CD4-positive, alpha-beta T cell (primary cell): ENCODE data around the gene SNTG2. TPM values are rescaled to one million over a fixed set of nuclear protein-coding genes. Genes with fewer than 3 reads are reported as not detected.

ENCODE experiments used
- ATAC-seq: fragments of 200-7000 bp; cut with Tn5 transposase; one replicate; pipeline ENCODE4 v1.10.0; 2022; ENCODE audit warnings: mild to moderate bottlenecking; ENCODE audit not compliant: poor library complexity
- CTCF ChIA-PET: fragments of 350-600 bp; sonication (Branson Sonifier 250); formaldehyde crosslinking; loops from one replicate; lab custom pipeline; 2021; ENCODE audit warnings: antibody characterized with exemption, inconsistent platforms; lab: Charles Lee
- POLR2A ChIA-PET: fragments of 350-600 bp; sonication (Branson Sonifier 250); formaldehyde crosslinking; loops from one replicate; lab custom pipeline; 2021; ENCODE audit warnings: antibody characterized with exemption, inconsistent platforms; lab: Charles Lee
- DNase-seq, 14 experiments: peaks; one replicate each; pipeline ENCODE4 v3.0.0-alpha.2; 2013 to 2020; ENCODE audit warnings: mixed read lengths in 2 of 14
- H3K27ac ChIP-seq, 2 donors: one replicate each; pipeline versions ENCODE4 v1.5.1 to v1.7.0; 2013; ENCODE audit warnings: low read length in 2 of 2, low read depth in 1 of 2, mild to moderate bottlenecking in 1 of 2
- H3K27me3 ChIP-seq, 2 experiments: 1 replicate in 1 of 2; 2 replicates in 1 of 2; pipeline versions ENCODE4 v1.6.1 to v1.7.0; 2013; ENCODE audit warnings: low read length in 2 of 2, control low read depth in 1 of 2, mild to moderate bottlenecking in 1 of 2, moderate library complexity in 1 of 2; ENCODE audit not compliant: insufficient read depth in 2 of 2, control insufficient read depth in 1 of 2
- H3K36me3 ChIP-seq: one replicate; pipeline ENCODE4 v1.6.1; 2013; ENCODE audit warnings: low read length, control low read depth; ENCODE audit not compliant: insufficient read depth
- H3K4me1 ChIP-seq: one replicate; pipeline ENCODE4 v1.6.1; 2013; ENCODE audit warnings: low read length, control low read depth; ENCODE audit not compliant: insufficient read depth
- H3K4me3 ChIP-seq: one replicate; pipeline ENCODE4 v1.5.1; 2013; ENCODE audit warnings: mild to moderate bottlenecking, low read length, moderate library complexity
- H3K9me3 ChIP-seq, 2 experiments: 1 replicate in 1 of 2; 2 replicates in 1 of 2; pipeline versions ENCODE4 v1.6.1 to v1.7.0; 2013; ENCODE audit warnings: low read length in 2 of 2, mild to moderate bottlenecking in 2 of 2, control low read depth in 1 of 2, moderate library complexity in 1 of 2; ENCODE audit not compliant: control insufficient read depth in 1 of 2, insufficient read depth in 1 of 2
- H3K27ac Mint-ChIP-seq: one replicate; pipeline ENCODE4 v1.8.0; 2020; ENCODE audit warnings: mixed read lengths
- H3K27me3 Mint-ChIP-seq: one replicate; pipeline ENCODE4 v1.8.0; 2021; ENCODE audit warnings: mixed read lengths
- H3K36me3 Mint-ChIP-seq: one replicate; pipeline ENCODE4 v1.8.0; 2021; ENCODE audit warnings: low read depth, mixed read lengths
- H3K4me1 Mint-ChIP-seq: one replicate; pipeline ENCODE4 v1.8.0; 2021; ENCODE audit warnings: low read depth, mixed read lengths
- H3K4me3 Mint-ChIP-seq: one replicate; pipeline ENCODE4 v1.8.0; 2020; ENCODE audit warnings: mild to moderate bottlenecking, mixed read lengths
- H3K9me3 Mint-ChIP-seq: one replicate; pipeline ENCODE4 v1.8.0; 2020; ENCODE audit warnings: mixed read lengths
- intact Hi-C, 2 experiments: fragments of 100-400 bp; cut with DNase I in 1 of 2; cut with micrococcal nuclease in 1 of 2; formaldehyde crosslinking; loops; one replicate each; pipeline versions ENCODE4 v1.15.1 to v1.9.0; 2023 to 2025; cut with DNase I, micrococcal nuclease
- total RNA-seq, 174 experiments: library from RNA in 2 of 174; stranded (reverse) in 2 of 174; gene quantifications; one replicate each; pipeline ENCODE4 v1.2.3 and lab custom pipeline; 2021 to 2026
- TF ChIP-seq, protein P1 (sequence below): fragments of 200-600 bp; IDR thresholded peaks from one replicate; pipeline ENCODE4 v1.8.0; 2022; ENCODE audit warnings: antibody characterized with exemption, mild to moderate bottlenecking

Gene SNTG2
- total RNA-seq, 2 experiments from 2014 or later: 1.1 to 1.5 TPM

DNA sequence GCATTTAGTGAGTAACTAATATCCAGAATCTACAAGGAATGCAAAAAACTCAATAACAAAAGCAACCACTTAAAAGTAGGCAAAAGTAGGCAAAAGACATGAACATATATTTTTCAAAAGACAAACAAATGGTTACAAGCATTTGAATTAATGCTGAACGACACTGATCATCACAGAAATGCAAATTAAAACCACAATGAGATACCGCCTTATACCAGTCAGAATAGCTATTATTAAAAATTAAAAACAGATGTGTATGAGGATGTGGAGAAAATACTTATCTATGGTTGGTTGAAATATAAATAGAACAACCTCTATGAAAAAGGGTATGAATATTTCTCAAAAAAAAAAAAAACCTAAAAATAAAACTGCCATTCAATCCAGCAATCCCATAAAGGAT is 51.7 kb downstream of the SNTG2 start:
- H3K27ac Mint-ChIP-seq: no peak overlapping the region
- Histone ChIP-seq H3K4me3 (no peak overlapping the region), H3K4me1 (no peaks in the 10 kb centered on the region), H3K27me3 (peaks cover 4 to 6% of the 10 kb centered on the region in 2 experiments), H3K27ac (no peak overlapping the region), H3K36me3 (no peaks in the 10 kb centered on the region), H3K9me3 (peaks cover 4 to 9% of the 10 kb centered on the region in 2 experiments)
- DNase-seq: no peak
- CTCF ChIA-PET: no interaction called here
- TF ChIP-seq, protein P1, sequence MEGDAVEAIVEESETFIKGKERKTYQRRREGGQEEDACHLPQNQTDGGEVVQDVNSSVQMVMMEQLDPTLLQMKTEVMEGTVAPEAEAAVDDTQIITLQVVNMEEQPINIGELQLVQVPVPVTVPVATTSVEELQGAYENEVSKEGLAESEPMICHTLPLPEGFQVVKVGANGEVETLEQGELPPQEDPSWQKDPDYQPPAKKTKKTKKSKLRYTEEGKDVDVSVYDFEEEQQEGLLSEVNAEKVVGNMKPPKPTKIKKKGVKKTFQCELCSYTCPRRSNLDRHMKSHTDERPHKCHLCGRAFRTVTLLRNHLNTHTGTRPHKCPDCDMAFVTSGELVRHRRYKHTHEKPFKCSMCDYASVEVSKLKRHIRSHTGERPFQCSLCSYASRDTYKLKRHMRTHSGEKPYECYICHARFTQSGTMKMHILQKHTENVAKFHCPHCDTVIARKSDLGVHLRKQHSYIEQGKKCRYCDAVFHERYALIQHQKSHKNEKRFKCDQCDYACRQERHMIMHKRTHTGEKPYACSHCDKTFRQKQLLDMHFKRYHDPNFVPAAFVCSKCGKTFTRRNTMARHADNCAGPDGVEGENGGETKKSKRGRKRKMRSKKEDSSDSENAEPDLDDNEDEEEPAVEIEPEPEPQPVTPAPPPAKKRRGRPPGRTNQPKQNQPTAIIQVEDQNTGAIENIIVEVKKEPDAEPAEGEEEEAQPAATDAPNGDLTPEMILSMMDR: no peak
- no peak overlapping the region for H3K4me3 Mint-ChIP-seq
- H3K4me1 Mint-ChIP-seq: no peaks in the 10 kb centered on the region
- ATAC-seq: no peak
- H3K36me3 Mint-ChIP-seq: no peaks in the 10 kb centered on the region
- POLR2A ChIA-PET: no interaction called here
- intact Hi-C loops: no loop called here
- H3K27me3 Mint-ChIP-seq: peaks cover 24% of the 10 kb centered on the region
- peaks cover 11% of the 10 kb centered on the region for H3K9me3 Mint-ChIP-seq

DNA sequence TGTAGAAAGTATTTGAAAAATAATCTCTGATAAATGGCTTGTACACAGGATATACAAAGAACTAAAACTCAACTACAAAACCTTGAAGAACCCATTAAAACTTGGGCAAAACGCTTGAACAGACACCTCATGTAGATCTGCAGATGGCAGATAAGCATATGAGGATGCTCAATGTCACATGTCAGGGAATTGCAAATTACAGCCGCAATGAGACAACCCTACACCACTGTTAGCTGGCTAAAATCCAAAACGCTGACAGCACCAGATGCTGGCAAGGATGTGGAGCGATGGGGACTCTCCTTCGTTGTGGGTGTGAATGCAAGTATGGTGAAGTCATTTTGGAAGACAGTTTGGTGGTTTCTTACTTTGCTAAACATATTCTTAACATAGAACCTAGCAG is 53.7 kb downstream of the SNTG2 start:
- Histone ChIP-seq H3K27ac (no peak overlapping the region), H3K9me3 (no peaks in the 10 kb centered on the region), H3K4me3 (no peak overlapping the region), H3K27me3 (no peaks in the 10 kb centered on the region), H3K36me3 (no peaks in the 10 kb centered on the region), H3K4me1 (no peaks in the 10 kb centered on the region)
- POLR2A ChIA-PET: no interaction called here
- no peaks in the 10 kb centered on the region for H3K36me3 Mint-ChIP-seq
- H3K27ac Mint-ChIP-seq: no peak overlapping the region
- intact Hi-C loops: no loop called here
- H3K9me3 Mint-ChIP-seq: peaks cover 3% of the 10 kb centered on the region
- DNase-seq (no peak), ATAC-seq (no peak)
- H3K4me3 Mint-ChIP-seq: no peak overlapping the region
- H3K4me1 Mint-ChIP-seq: no peaks in the 10 kb centered on the region
- CTCF ChIA-PET: no interaction called here
- H3K27me3 Mint-ChIP-seq: peaks cover 3% of the 10 kb centered on the region
- TF ChIP-seq, protein P1: no peak

GRCh38 chr2:1010415-1010930 is 59.8 kb downstream of the SNTG2 start:
- H3K4me1 ChIP-seq: no peaks in the 10 kb centered on the region
- H3K4me3 ChIP-seq: no peak overlapping the region
- Mint-ChIP-seq H3K27ac (no peak overlapping the region), H3K4me1 (no peaks in the 10 kb centered on the region), H3K36me3 (no peaks in the 10 kb centered on the region), H3K27me3 (peaks cover 24% of the 10 kb centered on the region), H3K4me3 (no peak overlapping the region), H3K9me3 (no peaks in the 10 kb centered on the region)
- POLR2A ChIA-PET: interaction anchor here (0.5 kb wide), 1 partner anchor 11 kb away, joined by 3 read pairs; no protein-coding TSS in a partner anchor
- no peak for ATAC-seq
- CTCF ChIA-PET: no interaction called here
- TF ChIP-seq, protein P1: no peak
- intact Hi-C loops: no loop called here
- H3K27ac ChIP-seq: no peak overlapping the region
- no peak for DNase-seq
- no peaks in the 10 kb centered on the region for H3K36me3 ChIP-seq
- H3K27me3 ChIP-seq: peaks cover 0 to 3% of the 10 kb centered on the region in 2 experiments
- H3K9me3 ChIP-seq: no peaks in the 10 kb centered on the region
